Esophagus muscularis mucosa (tissue), 4 donors: Measurements from ENCODE around the gene SIGLEC6. TPM values are rescaled to one million over a fixed set of nuclear protein-coding genes. Genes with fewer than 3 reads are reported as not detected.

ENCODE experiments used
- DNase-seq: peaks from one replicate; pipeline ENCODE4 v3.0.0-alpha.2; 2017; ENCODE audit errors: extremely low spot score
- H3K27ac ChIP-seq, 4 donors: fragments of 200-600 bp; sonication (generic); replicated peaks in 1 of 4; 1 replicate in 3 of 4; 2 replicates in 1 of 4; pipeline ENCODE4 v1.5.1; 2016 to 2019; ENCODE audit warnings: mild to moderate bottlenecking in 1 of 4
- H3K27me3 ChIP-seq, 4 donors: fragments of 200-600 bp; sonication (generic); one replicate each; pipeline versions ENCODE4 v1.5.1 to v1.6.0; 2016 to 2019
- H3K36me3 ChIP-seq, 4 donors: fragments of 200-600 bp; sonication (generic); one replicate each; pipeline ENCODE4 v1.5.1; 2016 to 2019
- H3K4me1 ChIP-seq, 4 donors: fragments of 200-600 bp; sonication (generic); one replicate each; pipeline ENCODE4 v1.5.1; 2016 to 2019
- H3K4me3 ChIP-seq, 4 donors: fragments of 200-600 bp; sonication (generic); 1 replicate in 2 of 4; 2 replicates in 2 of 4; pipeline ENCODE4 v1.5.1; 2016 to 2019; ENCODE audit warnings: mild to moderate bottlenecking in 4 of 4, moderate library complexity in 1 of 4
- H3K9me3 ChIP-seq, 4 donors: fragments of 200-600 bp; sonication (generic); 1 replicate in 3 of 4; 2 replicates in 1 of 4; pipeline ENCODE4 v1.5.1; 2016 to 2019
- CTCF ChIP-seq, 3 experiments: fragments of 200-600 bp in 2 of 3; fragments of 450-650 bp in 1 of 3; sonication (generic) in 2 of 3; IDR thresholded peaks; one replicate each; pipeline ENCODE4 v1.5.1; 2017 to 2019; ENCODE audit warnings: antibody characterized with exemption in 3 of 3, mild to moderate bottlenecking in 2 of 3, moderate library complexity in 1 of 3
- EP300 ChIP-seq: sonication (generic); formaldehyde crosslinking; IDR thresholded peaks from one replicate; pipeline ENCODE4 v1.6.1; 2017; ENCODE audit warnings: antibody characterized with exemption
- POLR2A ChIP-seq: fragments of 450-650 bp; IDR thresholded peaks from one replicate; pipeline ENCODE4 v1.6.1; 2017; ENCODE audit warnings: antibody characterized with exemption, moderate library complexity, mild to moderate bottlenecking, low read depth
- POLR2AphosphoS5 ChIP-seq, 2 donors: sonication (generic); formaldehyde crosslinking; IDR thresholded peaks; one replicate each; pipeline ENCODE4 v1.6.1; 2017; ENCODE audit warnings: antibody characterized with exemption in 2 of 2
- WGBS: methylation state at CpG from one replicate; pipeline ENCODE4 v1.1.5; 2018; 5-methylcytosine and 5-hydroxymethylcytosine counted together
- intact Hi-C: fragments of 100-400 bp; cut with DNase I; formaldehyde crosslinking; loops from one replicate; pipeline ENCODE4 v1.15.1; 2023
- total RNA-seq, 4 donors: library from RNA; depleted of rRNA; stranded (reverse); fragments of >200 nt; gene quantifications; one replicate each; pipeline versions ENCODE4 v1.1.0 to v1.2.1, GENCODE V29; 2016

Gene SIGLEC6
- total RNA-seq, 4 donors from 2014 or later: 0.58 to 6.3 (median 3.5) TPM

DNA sequence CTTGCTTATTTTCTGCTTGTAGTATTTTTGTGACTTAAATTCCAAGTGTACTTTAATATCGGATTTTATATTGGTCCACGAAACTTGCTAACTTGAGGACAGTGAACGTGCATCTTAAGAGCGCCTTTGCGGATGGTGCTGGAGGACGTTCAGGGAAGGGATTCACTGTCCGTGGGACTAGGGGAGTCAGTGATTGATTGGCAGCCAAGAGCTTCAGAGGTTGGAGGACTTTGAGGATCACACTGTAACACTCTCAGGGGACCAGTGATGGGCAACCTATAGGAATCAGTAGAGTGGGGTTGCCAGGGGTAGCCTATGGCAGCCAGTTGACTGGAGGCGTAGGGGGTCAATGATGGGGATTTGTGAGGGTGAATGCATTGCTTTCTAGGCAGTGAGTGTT is 40.1 kb upstream of the SIGLEC6 start:
- H3K4me1 ChIP-seq: peaks cover 15 to 18% (median 17%) of the 10 kb centered on the region in 4 donors
- H3K4me3 ChIP-seq: peak overlapping the region; percentile 58 to 79 (median 72)
- no peak for DNase-seq
- H3K27ac ChIP-seq: peak overlapping the region; percentile 69 to 78 (median 76)
- 7% methylated on average over 8 of the region's 8 CpGs for WGBS
- TF ChIP-seq CTCF (IDR thresholded peaks at IDR 0.05) (no peak), POLR2AphosphoS5 (IDR thresholded peaks at IDR 0.05) (no peak), EP300 (no peak), POLR2A (no peak)
- H3K27me3 ChIP-seq: peaks cover 0 to 2% (median 0%) of the 10 kb centered on the region in 4 donors
- H3K9me3 ChIP-seq: no peaks in the 10 kb centered on the region
- intact Hi-C loops: no loop called here
- H3K36me3 ChIP-seq: peaks cover 8 to 29% (median 20%) of the 10 kb centered on the region in 4 donors

DNA sequence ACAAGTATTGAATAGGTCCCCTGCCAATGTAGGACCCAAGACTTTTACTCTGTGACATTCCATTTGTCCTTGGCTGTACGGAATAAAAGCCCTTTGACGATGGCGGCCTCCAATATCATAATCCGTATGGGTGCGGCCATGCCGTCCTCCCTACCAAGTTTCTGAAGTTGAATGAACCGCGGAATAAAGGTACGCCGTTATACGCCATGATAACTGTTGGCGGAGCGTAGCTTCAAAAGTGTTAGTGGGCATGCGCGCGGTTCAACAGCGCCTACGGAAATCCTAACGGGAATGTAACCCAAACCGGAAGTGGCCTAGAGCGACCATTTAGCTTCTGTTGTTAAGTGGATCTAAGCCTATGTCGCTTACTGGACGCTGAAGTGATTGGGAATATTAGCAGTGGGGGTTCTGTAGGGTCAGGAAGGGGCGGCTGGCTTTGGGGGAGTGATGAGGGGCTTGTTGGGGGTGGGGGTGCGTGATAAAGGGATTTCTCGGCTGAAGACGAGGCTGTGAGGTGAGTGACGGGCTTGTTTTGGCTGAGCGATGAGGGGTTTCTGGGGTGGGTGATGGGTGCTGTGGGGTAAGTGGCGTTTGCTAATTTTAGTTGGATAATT is 39.6 kb upstream of the SIGLEC6 start, which contains the start of gene ZNF175:
TSS of gene ZNF175 (plus strand) at position 322 of the 614 bp plus-strand sequence. CDS start 2,047 bp downstream, outside the sequence.
- Histone ChIP-seq H3K4me3 (peak within 1 kb of the TSS; percentile 58 to 79 (median 72)), H3K27me3 (peaks cover 0 to 6% (median 0%) of the 10 kb centered on the region in 4 donors), H3K36me3 (peaks cover 8 to 24% (median 15%) of the 10 kb centered on the region in 4 donors), H3K9me3 (no peaks in the 10 kb centered on the region), H3K27ac (peak within 1 kb of the TSS; percentile 69 to 78 (median 76)), H3K4me1 (peaks cover 15 to 18% (median 17%) of the 10 kb centered on the region in 4 donors)
- intact Hi-C loops: no loop called here
- under 1% methylated on average over 30 of the region's 30 CpGs for WGBS
- peak; percentile 96 for DNase-seq
- TF ChIP-seq POLR2AphosphoS5 (IDR thresholded peaks at IDR 0.05) (peak; percentile 62 to 95), POLR2A (no peak), CTCF (IDR thresholded peaks at IDR 0.05) (no peak), EP300 (no peak)

DNA sequence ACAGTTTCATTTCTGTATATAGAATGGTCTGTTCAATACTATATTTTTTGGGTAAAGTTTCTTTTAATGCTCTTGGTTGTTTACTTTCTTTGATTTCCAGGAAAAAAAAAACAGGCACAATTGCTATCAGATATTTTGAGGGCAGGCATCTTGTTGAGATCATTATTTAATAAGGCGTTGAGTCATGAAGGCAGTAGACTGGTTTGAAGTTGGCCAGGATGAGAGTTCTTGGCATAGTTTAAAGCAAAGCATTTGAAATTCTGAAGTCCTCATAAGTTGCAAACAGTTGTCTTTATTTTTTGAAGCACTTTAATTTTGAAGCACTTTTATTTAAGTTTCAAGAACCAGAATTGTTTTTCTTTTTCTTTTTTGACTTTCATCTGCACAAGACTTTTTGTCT is 37.0 kb upstream of the SIGLEC6 start:
- H3K9me3 ChIP-seq: no peaks in the 10 kb centered on the region
- no peak for DNase-seq
- H3K27ac ChIP-seq: no peak overlapping the region
- H3K27me3 ChIP-seq: peaks cover 0 to 32% (median 0%) of the 10 kb centered on the region in 4 donors
- H3K4me1 ChIP-seq: peaks cover 15 to 18% (median 17%) of the 10 kb centered on the region in 4 donors
- peaks cover 4 to 6% (median 6%) of the 10 kb centered on the region in 4 donors for H3K36me3 ChIP-seq
- TF ChIP-seq POLR2A (no peak), EP300 (no peak), CTCF (IDR thresholded peaks at IDR 0.05) (no peak), POLR2AphosphoS5 (IDR thresholded peaks at IDR 0.05) (no peak)
- intact Hi-C loops: no loop called here
- WGBS: 88% methylated on average over 1 of the region's 1 CpG
- no peak overlapping the region for H3K4me3 ChIP-seq

GRCh38 chr19:51567583-51567982 is 36.1 kb upstream of the SIGLEC6 start:
- Histone ChIP-seq H3K36me3 (no peaks in the 10 kb centered on the region), H3K9me3 (no peaks in the 10 kb centered on the region), H3K4me1 (peaks cover 9 to 11% (median 11%) of the 10 kb centered on the region in 4 donors), H3K4me3 (no peak overlapping the region), H3K27me3 (peaks cover 0 to 41% (median 0%) of the 10 kb centered on the region in 4 donors), H3K27ac (no peak overlapping the region)
- 78% methylated on average over 4 of the region's 4 CpGs for WGBS
- intact Hi-C loops: no loop called here
- DNase-seq: no peak
- TF ChIP-seq POLR2AphosphoS5 (IDR thresholded peaks at IDR 0.05): no peak
- no peak for TF ChIP-seq CTCF (IDR thresholded peaks at IDR 0.05)
- TF ChIP-seq POLR2A: no peak
- TF ChIP-seq EP300: no peak
